H1 (cell line): ENCODE data around the gene PIGX. TPM values are rescaled to one million over a fixed set of nuclear protein-coding genes. Genes with fewer than 3 reads are reported as not detected.
A peak's percentile ranks its signal among the peaks of the same experiment; 100 is the strongest.

Source experiments
- BCL11A ChIP-seq, 2 experiments: IDR thresholded peaks; one replicate each; pipeline ENCODE4 v1.6.1; 2011; ENCODE audit warnings: low read depth in 2 of 2, low read length in 2 of 2, mild to moderate bottlenecking in 2 of 2
- BRCA1 ChIP-seq: IDR thresholded peaks from 2 replicates; pipeline ENCODE4 v1.6.1; 2012; ENCODE audit warnings: low read depth, low read length, improper control_type of control experiment
- CEBPB ChIP-seq: IDR thresholded peaks from 2 replicates; pipeline ENCODE4 v1.6.1; 2012; ENCODE audit warnings: low read depth, low read length
- CHD2 ChIP-seq: IDR thresholded peaks from 2 replicates; pipeline ENCODE4 v1.6.1; 2012; ENCODE audit warnings: low read length, improper control_type of control experiment
- CTBP2 ChIP-seq: IDR thresholded peaks from 2 replicates; pipeline ENCODE4 v1.7.0; 2011; ENCODE audit warnings: borderline replicate concordance, mild to moderate bottlenecking, moderate library complexity, mixed read lengths, low read length; ENCODE audit not compliant: insufficient read depth, insufficient read length
- EGR1 ChIP-seq: IDR thresholded peaks from 2 replicates; pipeline ENCODE4 v1.6.1; 2011; ENCODE audit warnings: low read depth, low read length, borderline replicate concordance
- EP300 ChIP-seq, 2 experiments: IDR thresholded peaks; 1 replicate in 1 of 2; 2 replicates in 1 of 2; pipeline ENCODE4 v1.6.1; 2011 to 2012; ENCODE audit warnings: low read depth in 2 of 2, low read length in 2 of 2, mild to moderate bottlenecking in 2 of 2, borderline replicate concordance in 1 of 2, inconsistent platforms in 1 of 2, moderate library complexity in 1 of 2
- GABPA ChIP-seq: IDR thresholded peaks from 2 replicates; pipeline ENCODE4 v1.6.1; 2011; ENCODE audit warnings: mild to moderate bottlenecking, low read length, moderate library complexity, borderline replicate concordance; ENCODE audit not compliant: insufficient read depth
- JUND ChIP-seq: IDR thresholded peaks from 2 replicates; pipeline ENCODE4 v1.6.1; 2011; ENCODE audit warnings: mild to moderate bottlenecking, improper control_type of control experiment, low read length
- KDM4A ChIP-seq: IDR thresholded peaks from one replicate; pipeline ENCODE4 v1.7.1; 2012; ENCODE audit warnings: low read depth, mild to moderate bottlenecking, moderate library complexity, low read length, inconsistent platforms; ENCODE audit not compliant: severe bottlenecking
- RAD21 ChIP-seq, 2 experiments: IDR thresholded peaks in 1 of 2; conservative IDR thresholded peaks in 1 of 2; 2 replicates each; pipeline ENCODE4 v1.6.1; 2011; ENCODE audit warnings: low read depth in 2 of 2, low read length in 2 of 2, improper control_type of control experiment in 1 of 2, inconsistent platforms in 1 of 2, mild to moderate bottlenecking in 1 of 2, moderate library complexity in 1 of 2
- RNF2 ChIP-seq: fragments of 200-900, 300-1000 bp; sonication (generic); IDR thresholded peaks from 2 replicates; pipeline ENCODE4 v1.7.1; 2016; ENCODE audit warnings: borderline replicate concordance, low read depth, mild to moderate bottlenecking, antibody characterized with exemption, low read length; ENCODE audit not compliant: poor library complexity, severe bottlenecking; ENCODE audit errors: missing control alignments
- SIN3A ChIP-seq, 2 experiments: IDR thresholded peaks in 1 of 2; conservative IDR thresholded peaks in 1 of 2; 2 replicates each; pipeline ENCODE4 v1.6.1; 2011 to 2012; ENCODE audit warnings: low read length in 2 of 2, improper control_type of control experiment in 1 of 2, low read depth in 1 of 2, mild to moderate bottlenecking in 1 of 2
- SRF ChIP-seq: IDR thresholded peaks from 2 replicates; pipeline ENCODE4 v1.6.1; 2011; ENCODE audit warnings: mild to moderate bottlenecking, low read depth, low read length, moderate library complexity
- TBP ChIP-seq: IDR thresholded peaks from 2 replicates; pipeline ENCODE4 v1.6.1; 2011; ENCODE audit warnings: low read depth, low read length, improper control_type of control experiment
- TEAD4 ChIP-seq: IDR thresholded peaks from 2 replicates; pipeline ENCODE4 v1.6.1; 2012; ENCODE audit warnings: low read depth, low read length, inconsistent platforms, mixed read lengths
- USF2 ChIP-seq: IDR thresholded peaks from 2 replicates; pipeline ENCODE4 v1.6.1; 2011; ENCODE audit warnings: low read length, improper control_type of control experiment
- YY1 ChIP-seq: IDR thresholded peaks from 2 replicates; pipeline ENCODE4 v1.6.1; 2011; ENCODE audit warnings: low read depth, mild to moderate bottlenecking, low read length
- polyA plus RNA-seq, 7 experiments: library from polyadenylated mRNA; depleted of rRNA in 3 of 7; stranded (reverse) in 5 of 7; unstranded in 2 of 7; fragments of >200 nt in 5 of 7; fragments of 200-250 nt in 2 of 7; gene quantifications; 1 replicate in 5 of 7; 2 replicates in 1 of 7; 4 replicates in 1 of 7; pipeline versions ENCODE4 v1.2.1 to v1.2.3, GENCODE V29; 2011 to 2013; ENCODE audit warnings: missing spikeins in 2 of 7, mixed read lengths in 2 of 7
- total RNA-seq: library from RNA; stranded (reverse); fragmentation: NEBNext Ultra II Directional; extraction: Animal tissue kit (Norgen Biotek cat#: 25700); gene quantifications from 2 replicates; pipeline ENCODE4 v1.2.1, GENCODE V29; 2021
- TF ChIP-seq, protein P1 (sequence below): IDR thresholded peaks from 2 replicates; pipeline ENCODE4 v1.6.1; 2011; ENCODE audit warnings: low read depth, mild to moderate bottlenecking, low read length; ENCODE audit not compliant: insufficient read depth

The PIGX gene
- total and polyA plus RNA-seq, 2 of the 8 experiments (the other 6 are each of a cell fraction or from before 2014, with no cell fraction given), result 7.0 to 14.9 TPM

DNA sequence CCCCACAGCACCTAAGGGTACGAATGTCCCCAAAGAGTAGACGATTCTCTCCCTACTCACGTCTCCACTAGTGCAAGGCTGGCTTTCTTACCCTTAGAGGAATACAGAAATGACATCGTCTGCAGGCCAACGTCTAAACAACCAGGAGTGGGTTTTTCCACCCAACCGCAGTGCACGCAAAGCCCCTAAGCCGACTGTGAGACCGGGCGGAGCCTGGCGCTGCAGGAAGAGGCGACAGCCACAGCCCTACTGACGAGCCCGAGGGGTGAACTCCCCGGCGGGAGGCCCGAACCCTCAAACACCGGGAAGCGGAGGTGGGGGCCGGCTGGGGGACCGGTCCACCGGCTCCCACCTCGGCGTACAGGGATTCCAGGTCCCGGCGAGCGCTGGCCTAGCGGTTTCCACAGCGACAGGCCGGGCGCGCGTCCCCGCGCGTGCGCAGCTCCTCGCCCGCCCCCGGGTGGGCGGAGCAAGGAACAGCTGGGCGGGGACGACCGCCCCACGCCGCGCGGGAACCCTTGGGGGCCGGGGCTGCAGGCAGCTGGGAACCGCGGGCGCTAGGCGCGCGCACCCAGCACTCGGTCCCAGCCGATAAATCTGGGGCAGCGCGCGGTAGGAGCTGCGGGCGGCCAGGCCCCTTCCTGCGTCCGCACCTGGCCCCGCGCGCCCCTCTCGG, at the start of gene PIGX, which contains the start of gene CEP19 (continued):
- no peak; a peak in 1 of 4 replicates for TF ChIP-seq RAD21 (IDR thresholded peaks at IDR 0.05 in 1 of 2, conservative IDR thresholded peaks at IDR 0.05 in 1 of 2; ENCODE audit: low read depth in 2 of 2, low read length in 2 of 2)
- TF ChIP-seq EP300 (IDR thresholded peaks at IDR 0.05; ENCODE audit: borderline replicate concordance in 1 of 2, low read depth in 2 of 2, low read length in 2 of 2), result no peak
- TF ChIP-seq, protein P1, sequence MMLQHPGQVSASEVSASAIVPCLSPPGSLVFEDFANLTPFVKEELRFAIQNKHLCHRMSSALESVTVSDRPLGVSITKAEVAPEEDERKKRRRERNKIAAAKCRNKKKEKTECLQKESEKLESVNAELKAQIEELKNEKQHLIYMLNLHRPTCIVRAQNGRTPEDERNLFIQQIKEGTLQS, result no peak
- no peak for TF ChIP-seq GABPA
- no peak for TF ChIP-seq YY1
- TF ChIP-seq KDM4A, result peak; percentile 85
- no peak for TF ChIP-seq CTBP2
- no peak for TF ChIP-seq BRCA1
- TF ChIP-seq SRF, result no peak
- TF ChIP-seq TEAD4, result no peak
- peak; percentile 82; the same call in 1 of the 2 replicates for TF ChIP-seq EGR1
- no peak for TF ChIP-seq CEBPB
- no peak for TF ChIP-seq JUND
- TF ChIP-seq CHD2, result no peak
- peak in 1 of 2 experiments; percentile 44; a peak in 1 of 4 replicates for TF ChIP-seq SIN3A (conservative IDR thresholded peaks at IDR 0.05 in 1 of 2, IDR thresholded peaks at IDR 0.05 in 1 of 2; ENCODE audit: low read depth in 1 of 2, low read length in 2 of 2)
- TF ChIP-seq USF2, result no peak
- no peak for TF ChIP-seq TBP
- no peak for TF ChIP-seq RNF2
- no peak for TF ChIP-seq BCL11A (IDR thresholded peaks at IDR 0.05; ENCODE audit: low read depth in 2 of 2, low read length in 2 of 2)
